ENCODE data around the gene ELF2.
"Not testable (repeated sequence)": the region's sequence is repeated elsewhere in the genome, so short reads cannot be mapped to it uniquely, and the experiment has no call there.

Gene ELF2

DNA sequence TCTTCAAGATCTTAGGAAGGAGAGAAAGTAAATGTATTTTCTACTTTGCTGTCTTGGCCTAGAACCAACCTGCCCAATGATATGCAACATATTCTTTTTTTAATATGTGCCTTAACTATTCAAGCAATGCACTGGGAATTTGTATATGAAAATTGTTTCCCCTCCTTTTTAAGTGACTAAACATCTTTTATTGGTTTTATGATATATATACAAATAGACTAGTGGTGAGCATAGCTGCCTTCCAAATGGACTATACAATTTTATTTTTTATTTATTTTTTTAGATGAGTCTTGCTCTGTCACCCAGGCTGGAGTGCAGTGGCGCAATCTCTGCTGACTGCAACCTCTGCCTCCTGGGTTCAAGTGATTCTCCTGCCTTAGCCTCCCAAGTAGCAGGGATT lies 151.2 kb downstream of the ELF2 start:
- no peak overlapping the region for H3K4me3 ChIP-seq (ENCODE audit: low read depth, low read length)

DNA sequence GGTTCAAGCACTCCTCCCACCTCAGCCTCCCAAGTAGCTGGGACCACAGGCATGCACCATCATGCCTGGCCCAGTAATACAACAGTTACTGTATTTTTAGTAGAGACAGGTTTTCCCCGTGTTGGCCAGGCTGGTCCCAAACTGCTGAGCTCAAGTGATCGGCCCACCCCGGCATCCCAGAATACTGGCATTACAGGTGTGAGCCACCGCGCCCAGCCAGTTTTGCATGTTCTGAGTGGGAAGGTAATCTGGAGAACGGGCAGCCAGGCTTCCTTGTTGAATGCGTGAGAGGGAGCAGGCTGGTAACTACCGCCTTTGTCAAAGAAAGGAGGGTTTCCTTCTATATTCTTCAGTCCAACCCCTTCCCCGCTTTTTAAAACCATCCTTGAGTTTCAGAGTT lies 152.3 kb downstream of the ELF2 start:
- no peak overlapping the region for H3K4me3 ChIP-seq (ENCODE audit: low read depth, low read length)

DNA sequence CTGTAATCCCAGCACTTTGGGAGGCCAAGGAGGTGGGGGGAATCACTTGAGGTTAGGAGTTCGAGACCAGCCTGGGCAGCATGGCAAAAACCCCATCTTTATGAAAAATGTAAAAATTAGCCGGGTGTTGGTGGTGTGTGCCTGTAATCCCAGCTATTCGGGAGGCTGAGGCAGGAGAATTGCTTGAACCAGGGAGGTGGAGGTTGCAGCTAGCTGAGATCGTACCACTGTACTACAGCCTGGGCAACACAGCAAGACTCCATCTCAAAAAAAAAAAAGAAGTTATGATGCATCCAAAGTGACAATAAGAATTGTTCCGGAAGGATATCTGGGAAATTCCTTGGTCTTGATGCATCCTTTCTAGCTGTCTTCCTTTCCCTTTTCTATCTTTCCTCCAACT lies 154.2 kb downstream of the ELF2 start:
- no peak overlapping the region for H3K4me3 ChIP-seq (ENCODE audit: low read depth, low read length)

DNA sequence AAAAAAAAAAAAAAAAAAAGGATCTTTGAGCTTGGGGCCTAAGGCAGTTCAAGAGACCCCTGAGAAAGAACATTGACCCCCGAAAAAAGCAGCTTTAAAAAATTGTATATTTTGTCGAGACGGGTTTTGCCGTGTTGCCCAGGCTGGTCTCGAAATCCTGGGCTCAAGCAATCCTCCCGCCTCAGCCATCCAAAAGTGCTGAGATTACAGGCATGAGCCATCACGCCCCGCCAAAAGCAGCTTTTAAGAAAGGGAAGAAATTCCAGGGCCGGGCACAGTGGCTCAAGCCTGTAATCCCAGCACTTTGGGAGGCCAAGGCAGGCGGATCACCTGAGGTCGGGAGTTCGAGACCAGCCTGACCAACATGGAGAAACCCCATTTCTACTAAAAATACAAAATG lies 155.9 kb downstream of the ELF2 start:
- H3K4me3 ChIP-seq (ENCODE audit: low read depth, low read length) = not testable (repeated sequence)

DNA sequence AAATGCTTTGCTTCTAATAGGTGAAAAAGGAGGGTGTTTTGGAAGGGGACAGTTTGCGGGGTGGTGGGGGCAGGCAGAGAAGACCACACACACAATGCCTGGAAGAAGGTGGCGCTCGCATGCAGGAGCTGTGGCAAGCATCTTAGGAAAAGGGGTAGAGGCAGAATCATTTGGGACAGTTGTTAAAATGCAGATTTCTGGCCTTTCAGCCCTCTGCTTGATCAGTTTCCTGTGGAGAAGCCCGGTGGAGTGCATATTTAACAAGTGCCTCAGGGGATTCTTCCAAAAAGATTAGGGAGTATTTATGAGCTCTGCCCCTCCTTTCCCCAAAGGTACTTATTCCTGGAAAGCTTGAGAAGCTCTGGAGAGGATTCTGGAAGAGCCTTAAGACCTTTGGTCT lies 156.6 kb downstream of the ELF2 start:
- H3K4me3 ChIP-seq (ENCODE audit: low read depth, low read length) = no peak overlapping the region

DNA sequence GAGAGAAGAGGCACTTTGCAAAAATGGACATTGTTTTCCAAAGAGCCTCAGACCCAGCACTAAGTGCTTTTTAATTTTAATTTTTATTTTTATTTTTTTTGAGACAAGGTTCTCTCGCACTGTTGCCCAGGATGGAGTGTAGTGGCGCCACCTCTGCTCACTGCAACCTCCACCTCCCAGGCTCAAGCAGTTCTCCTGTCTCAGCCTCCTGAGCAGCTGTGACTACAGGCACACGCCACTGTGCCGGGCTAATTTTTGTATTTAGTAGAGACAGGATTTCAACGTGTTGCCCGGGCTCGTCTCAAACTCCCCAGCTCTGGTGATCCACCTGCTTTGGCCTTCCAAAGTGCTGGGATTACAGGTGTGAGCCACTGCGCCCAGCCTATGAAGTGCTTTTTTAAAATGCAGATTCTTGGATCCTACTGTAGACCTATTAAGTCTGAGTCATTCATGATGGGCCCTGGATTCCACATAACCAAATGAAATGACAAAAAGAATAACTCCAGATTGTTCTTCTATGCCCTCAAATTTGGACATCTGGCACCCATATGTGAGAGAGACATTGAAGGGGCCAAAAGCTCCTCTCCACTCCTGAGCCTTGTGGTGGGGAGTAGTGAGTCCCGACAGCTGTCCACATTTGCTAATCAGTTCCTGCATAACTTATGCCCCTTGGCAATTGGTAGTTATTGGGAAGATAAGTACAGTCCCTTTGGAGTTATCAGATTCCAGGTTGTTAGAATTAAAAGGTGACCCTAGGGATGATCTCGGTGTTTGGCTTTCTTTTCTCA lies 157.9 kb downstream of the ELF2 start:
- no peak overlapping the region for H3K4me3 ChIP-seq (ENCODE audit: low read depth, low read length)

DNA sequence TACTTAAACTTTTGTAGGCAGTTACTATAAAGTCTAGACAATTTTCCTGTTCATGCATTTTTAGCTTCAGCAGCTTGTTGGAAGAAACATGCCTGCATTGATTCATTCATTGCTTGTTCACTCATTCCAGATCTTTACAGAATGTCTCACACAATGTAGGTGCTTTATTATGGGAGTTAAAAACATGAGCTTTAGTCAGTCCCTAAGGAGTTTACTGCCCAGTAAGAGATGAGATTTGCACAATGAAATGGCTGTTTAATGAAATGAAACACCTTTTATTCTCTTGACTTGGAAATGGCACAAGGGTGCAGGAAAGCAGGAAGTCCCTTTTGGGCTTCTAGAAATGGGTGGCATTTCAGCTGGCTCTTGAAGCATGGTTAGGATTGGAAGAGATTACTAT lies 158.5 kb downstream of the ELF2 start:
- no peak overlapping the region for H3K4me3 ChIP-seq (ENCODE audit: low read depth, low read length)

DNA sequence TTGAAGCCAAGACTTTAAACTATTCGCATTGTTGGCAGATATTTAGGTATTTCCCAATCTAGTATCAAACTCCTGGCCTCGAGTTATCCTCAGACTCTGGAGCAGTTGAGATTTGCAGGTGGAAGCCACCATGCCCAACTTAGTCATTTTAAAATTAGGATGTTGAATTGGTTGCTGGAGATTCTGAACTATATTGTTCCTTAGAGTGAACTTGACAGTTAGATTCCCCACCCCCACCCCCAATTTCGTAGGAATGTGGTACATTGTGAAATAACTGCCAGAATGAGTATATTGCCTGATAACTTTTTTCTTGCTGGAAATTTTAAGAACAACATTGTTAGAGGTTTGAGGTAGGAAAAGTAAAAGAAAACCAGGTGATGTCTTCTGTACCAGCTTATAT lies 159.2 kb downstream of the ELF2 start:
- H3K4me3 ChIP-seq (ENCODE audit: low read depth, low read length) = peak overlapping the region; percentile 6

DNA sequence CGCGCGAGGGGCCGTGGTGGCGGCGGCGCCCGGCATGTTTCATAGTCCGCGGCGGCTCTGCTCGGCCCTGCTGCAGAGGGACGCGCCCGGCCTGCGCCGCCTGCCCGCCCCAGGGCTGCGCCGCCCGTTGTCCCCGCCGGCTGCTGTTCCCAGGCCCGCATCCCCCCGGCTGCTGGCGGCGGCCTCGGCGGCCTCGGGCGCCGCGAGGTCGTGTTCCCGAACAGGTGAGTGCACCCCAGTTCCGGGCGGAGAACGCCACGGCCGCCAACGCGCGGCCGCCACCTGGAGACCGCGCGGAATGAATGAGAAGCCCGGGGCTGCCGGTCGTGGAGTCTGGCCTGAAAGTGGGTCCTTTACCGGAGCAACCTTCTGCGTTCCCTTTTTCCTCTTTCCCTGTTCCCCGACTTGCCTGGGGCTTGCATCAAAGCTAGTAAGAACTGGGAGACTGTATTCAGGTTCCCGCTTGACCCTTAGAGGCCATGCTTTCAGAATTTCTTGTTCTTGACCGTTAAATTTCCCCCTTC lies 161.0 kb downstream of the ELF2 start:
- peak overlapping the region; percentile 77 for H3K4me3 ChIP-seq (ENCODE audit: low read depth, low read length)

DNA sequence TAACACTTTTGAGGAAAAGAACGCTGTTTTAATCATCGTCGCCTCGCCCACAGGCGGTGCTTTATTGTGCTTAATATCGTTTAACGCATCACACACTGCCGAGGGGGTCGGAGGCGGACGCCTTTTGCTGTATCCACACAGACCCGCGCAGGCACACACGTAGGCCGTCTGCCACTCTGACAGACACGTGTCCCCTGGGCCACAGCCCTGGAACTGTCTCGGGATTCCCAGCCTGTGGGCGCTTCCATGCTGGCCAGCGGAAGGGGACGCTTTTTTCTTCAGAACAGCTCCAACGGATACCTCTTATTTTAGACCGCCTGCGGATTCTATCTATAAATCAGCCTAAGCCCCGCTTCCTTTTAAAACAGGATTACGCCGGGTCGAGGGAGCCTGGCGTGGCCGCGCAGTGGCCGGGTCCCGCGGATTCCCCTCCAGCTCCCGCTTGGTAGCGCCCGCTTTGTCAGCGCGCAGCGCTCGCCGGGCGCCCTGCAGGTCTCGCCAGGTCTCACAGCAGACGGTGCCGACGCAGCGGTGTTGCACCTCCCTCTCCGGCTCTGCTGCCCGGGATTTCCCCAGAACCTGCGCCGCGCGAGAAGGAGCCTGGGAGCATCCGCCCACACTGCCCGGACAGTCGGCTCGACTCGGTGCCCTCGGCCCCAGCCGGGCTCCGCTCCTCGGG lies 161.6 kb downstream of the ELF2 start, which contains the start of gene NOCT:
Gene NOCT (plus strand): TSS at position 513 of the 679 bp plus-strand sequence. CDS start 201 bp downstream, outside the sequence.
- H3K4me3 ChIP-seq (ENCODE audit: low read depth, low read length) = peak within 1 kb of the TSS; percentile 77

DNA sequence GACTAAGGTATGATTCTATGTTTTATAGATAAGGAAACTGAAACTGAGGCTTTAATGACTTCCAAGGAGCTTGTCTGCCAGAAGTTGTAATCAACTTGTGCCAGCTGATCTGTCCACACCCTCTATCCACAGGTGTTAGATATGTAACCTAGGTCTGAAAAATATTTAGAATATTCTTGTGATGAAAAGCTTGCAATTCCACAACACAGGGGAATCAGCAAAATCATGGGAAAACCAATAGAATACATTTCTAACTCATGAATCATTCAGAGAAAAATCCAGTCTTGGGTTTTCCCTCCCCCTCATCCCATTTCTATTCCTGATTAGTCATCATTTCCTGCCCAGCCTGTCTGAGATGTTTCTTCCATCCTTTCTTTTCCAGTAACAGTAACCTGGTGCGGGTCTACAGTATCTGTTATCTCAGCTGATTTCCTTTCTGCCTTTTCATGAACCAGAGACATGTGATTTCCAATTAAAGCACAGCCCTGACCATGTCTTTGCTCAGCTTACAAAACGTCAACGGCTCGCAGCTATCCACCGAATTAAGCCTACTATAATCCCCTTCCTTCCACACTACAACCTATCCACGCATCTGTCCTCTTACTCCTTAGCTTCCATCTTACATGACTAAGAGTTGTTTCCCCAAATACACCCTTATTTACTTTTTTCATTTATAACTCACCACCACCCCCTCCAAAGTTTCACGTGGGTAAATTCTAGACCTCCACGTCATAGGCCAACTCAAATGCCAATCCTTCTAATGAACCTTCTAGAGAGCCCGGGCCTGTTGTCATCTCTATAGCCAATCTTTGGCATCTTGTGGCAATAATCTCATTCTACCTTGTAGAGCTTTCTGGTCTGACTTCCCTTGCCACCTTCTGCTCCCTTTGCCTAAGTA lies 162.4 kb downstream of the ELF2 start:
- peak overlapping the region; percentile 77 for H3K4me3 ChIP-seq (ENCODE audit: low read depth, low read length)

DNA sequence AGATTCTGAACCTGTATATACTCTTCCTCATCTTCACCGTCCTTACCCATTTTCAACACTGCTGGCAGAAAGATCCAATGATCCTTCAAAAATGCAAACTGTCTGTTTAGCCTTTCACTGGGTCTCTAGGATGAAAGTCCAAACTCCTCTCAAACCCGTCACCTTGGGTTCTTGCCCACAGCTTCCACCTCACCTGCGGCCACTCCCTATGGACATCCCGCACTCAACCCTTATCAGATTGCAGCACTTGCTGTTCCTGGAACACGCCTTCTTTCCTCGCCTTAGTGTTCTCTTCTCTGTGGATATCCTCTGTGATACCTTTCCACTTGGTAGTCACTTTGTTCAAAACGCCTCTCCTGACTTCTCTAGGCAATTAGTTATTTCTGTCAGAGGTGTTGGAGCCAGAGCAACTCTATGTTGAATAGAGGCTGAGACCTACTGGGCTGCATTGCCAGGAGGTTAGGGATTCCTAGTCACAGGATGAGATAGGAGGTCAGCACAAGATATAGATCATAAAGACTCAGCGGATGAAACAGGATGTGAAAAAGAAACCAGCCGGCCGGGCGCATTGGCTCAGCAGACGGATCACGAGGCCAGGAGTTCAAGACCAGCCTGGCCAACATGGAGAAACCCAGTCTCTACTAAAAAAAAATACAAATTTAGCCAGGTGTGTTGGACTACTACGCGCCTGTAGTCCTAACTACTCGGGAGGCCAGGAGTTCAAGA lies 165.6 kb downstream of the ELF2 start:
- no peak overlapping the region for H3K4me3 ChIP-seq (ENCODE audit: low read depth, low read length)

DNA sequence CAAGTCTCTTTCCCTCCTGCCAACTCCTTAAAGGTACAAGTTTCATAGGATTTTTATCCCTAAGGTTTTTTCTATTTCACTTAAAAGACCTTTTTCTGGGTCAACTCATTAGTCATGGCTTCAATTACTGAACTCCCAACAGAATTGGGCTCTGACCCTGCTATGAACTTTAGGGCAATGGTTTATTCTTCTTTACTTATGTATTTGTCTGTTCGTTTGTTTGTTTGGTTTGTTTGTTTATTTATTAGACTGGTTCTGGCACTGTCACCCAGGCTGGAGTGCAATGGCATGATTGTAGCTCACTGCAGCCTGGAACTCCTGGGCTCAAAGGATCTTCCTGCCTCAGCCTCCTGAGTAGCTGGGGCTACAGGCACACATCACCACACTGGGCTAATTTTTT lies 167.3 kb downstream of the ELF2 start:
- H3K4me3 ChIP-seq (ENCODE audit: low read depth, low read length) = no peak overlapping the region

DNA sequence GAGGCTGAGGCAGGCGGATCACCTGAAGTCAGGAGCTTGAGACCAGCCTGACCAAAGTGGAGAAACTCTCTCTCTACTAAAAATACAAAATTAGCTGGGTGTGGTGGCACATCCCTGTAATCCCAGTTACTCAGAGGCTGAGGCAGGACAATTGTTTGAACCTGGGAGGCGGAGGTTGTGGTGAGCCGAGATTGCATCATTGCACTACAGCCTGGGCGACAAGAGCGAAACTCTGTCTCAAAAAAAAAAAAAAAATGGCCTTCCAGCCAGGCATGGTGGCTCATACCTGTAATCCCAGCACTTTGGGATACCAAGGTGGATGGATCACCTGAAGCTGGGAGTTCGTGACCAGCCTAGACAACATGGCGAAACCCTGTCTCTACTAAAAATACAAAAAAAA lies 168.7 kb downstream of the ELF2 start:
- H3K4me3 ChIP-seq (ENCODE audit: low read depth, low read length) = not testable (repeated sequence)

DNA sequence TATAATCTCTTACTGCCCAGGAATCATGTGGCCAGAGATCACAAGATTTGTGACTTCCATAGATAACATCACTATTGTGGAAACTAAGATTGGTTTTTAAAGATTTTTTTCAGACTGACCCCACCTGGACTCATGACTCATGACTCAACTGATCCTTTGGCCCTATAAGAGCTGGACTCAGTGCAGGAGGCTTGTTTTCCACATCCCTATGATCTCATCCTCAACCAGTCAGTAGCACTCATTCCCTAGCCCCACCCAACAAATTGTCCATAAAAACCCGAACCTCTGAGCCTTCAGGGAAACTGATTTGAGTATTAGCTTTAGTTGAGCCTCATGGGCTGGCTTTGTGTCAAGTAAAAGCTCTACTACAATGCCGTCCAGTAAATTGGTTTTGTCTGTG lies 169.4 kb downstream of the ELF2 start:
- H3K4me3 ChIP-seq (ENCODE audit: low read depth, low read length) = no peak overlapping the region
